Measurements from ENCODE around the gene SOSTDC1.
"Not testable (repeated sequence)": the region's sequence is repeated elsewhere in the genome, so short reads cannot be mapped to it uniquely, and the experiment has no call there.

SOSTDC1 gene

DNA sequence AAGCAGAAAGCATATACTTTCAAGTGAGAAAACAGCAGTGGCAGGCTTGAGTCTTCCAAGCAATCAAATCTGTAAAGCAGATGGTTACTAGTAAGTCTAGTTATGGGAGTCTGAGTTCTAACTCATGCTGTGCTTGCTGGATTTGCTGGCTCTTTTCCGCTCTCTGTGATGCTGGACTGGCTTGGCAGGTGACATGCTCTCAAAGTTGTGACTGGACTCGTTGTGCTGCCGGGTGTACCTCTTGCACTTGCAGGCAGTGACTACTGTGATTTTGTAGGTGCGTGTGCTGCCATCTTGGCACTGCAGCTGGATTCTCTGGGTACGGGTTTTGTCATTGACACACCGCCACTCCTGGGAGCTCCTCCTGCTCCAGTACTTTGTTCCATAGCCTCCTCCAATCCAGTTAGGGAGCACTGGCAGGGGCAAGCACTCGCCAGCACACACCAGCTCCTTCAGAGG, 3.1 kb downstream of the SOSTDC1 start:
- H3K4me3 ChIP-seq = no peak overlapping the region
- H3K4me1 ChIP-seq = peaks cover 0 to 8% (median 3%) of the 10 kb centered on the region in 4 donors
- no peak overlapping the region for H3K27ac ChIP-seq
- H3K27me3 ChIP-seq = no peaks in the 10 kb centered on the region
- TF ChIP-seq CTCF (IDR thresholded peaks at IDR 0.05) = no peak
- no peaks in the 10 kb centered on the region for H3K9me3 ChIP-seq
- DNase-seq = no peak
- no peaks in the 10 kb centered on the region for H3K36me3 ChIP-seq
- intact Hi-C loops (cut with DNase I; ENCODE audit: low total_unique reads) = no loop called here

DNA sequence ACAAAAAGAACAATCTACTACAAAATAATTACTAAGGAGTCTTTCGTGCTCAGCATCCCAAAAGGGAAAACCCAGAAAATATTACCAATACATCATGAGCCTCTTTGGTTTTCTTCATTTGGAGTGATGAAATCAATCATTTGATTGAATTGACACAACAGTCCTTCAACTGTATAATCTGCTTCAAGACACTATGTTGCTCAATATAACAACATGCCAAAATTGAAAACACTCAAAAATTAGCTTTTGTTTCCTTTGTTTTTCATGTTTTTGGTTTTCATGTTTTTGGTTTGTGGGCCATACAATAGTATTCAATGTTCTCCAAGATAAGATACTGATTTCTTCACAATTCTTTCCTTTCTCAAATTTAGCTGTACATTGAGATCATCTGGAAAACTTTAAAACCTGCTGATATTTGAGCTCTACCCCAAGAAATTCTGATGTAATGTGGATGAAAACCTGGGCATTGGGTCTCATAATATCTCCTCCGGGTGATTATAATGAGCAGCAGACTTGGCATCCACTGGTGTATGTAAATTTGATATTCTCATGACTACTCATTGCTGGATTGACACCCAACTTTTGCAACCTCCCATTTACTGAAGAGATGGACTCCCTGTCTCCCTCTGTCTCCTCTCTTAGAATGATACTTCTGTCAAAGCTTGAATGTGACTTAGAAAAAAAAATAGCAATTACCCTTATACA, 4.6 kb downstream of the SOSTDC1 start:
- intact Hi-C loops (cut with DNase I; ENCODE audit: low total_unique reads) = no loop called here
- no peak for TF ChIP-seq CTCF (IDR thresholded peaks at IDR 0.05)
- Histone ChIP-seq H3K36me3 (no peaks in the 10 kb centered on the region), H3K4me3 (no peak overlapping the region), H3K27me3 (no peaks in the 10 kb centered on the region), H3K9me3 (no peaks in the 10 kb centered on the region), H3K4me1 (peaks cover 0 to 3% (median under 1%) of the 10 kb centered on the region in 4 donors), H3K27ac (no peak overlapping the region)
- DNase-seq = no peak

DNA sequence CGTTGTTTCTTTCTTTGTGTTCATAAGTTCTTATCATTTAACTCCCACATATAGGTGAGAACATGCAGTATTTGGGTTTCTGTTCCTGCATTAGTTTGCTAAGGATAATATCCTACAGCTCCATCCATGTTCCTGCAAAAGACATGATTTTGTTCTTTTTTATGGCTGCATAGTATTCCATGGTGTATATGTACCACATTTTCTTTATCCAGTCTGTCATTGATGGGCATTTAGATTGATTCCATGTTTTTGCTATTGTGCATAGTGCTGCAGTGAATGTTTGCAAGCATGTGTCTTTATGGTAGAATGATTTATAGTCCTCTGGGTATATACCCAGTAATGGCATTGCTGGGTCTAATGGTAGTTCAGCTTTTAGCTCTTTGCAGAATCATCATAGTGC, 9.2 kb downstream of the SOSTDC1 start:
- H3K9me3 ChIP-seq; intact Hi-C loops (cut with DNase I; ENCODE audit: low total_unique reads); H3K27ac ChIP-seq; H3K36me3 ChIP-seq; H3K4me1 ChIP-seq; DNase-seq; H3K27me3 ChIP-seq; H3K4me3 ChIP-seq: not testable (repeated sequence)

GRCh38 chr7:16455591-16455990, 9.9 kb downstream of the SOSTDC1 start:
- no peak for TF ChIP-seq CTCF (IDR thresholded peaks at IDR 0.05)

DNA sequence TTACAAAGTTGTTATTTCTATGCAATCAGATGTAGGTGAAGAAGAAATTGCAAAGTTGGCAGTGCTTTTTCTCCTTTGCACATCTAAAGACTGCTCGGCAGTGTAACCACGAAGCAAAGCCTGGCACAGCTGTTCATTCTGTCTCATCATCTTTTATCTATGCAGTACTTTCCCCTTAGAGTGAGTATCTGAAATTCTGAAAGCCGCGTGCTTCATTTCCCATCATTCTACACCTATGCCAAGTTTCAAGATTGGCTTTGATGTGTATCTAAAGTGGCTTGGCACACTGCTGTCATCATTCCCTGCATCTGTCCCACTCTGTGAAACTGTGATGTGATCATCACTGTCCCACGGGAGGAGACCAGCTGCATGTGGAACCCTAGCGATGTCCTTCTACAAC, 15.2 kb downstream of the SOSTDC1 start:
- Histone ChIP-seq H3K4me3 (no peak overlapping the region), H3K9me3 (no peaks in the 10 kb centered on the region), H3K36me3 (no peaks in the 10 kb centered on the region), H3K27me3 (no peaks in the 10 kb centered on the region), H3K27ac (no peak overlapping the region), H3K4me1 (no peaks in the 10 kb centered on the region)
- intact Hi-C loops (cut with DNase I; ENCODE audit: low total_unique reads) = no loop called here
- TF ChIP-seq CTCF (IDR thresholded peaks at IDR 0.05) = no peak
- DNase-seq = no peak

More at GRCh38 chr7:16455591-16455990, 9.9 kb downstream of the SOSTDC1 start:
- no peak overlapping the region for H3K4me3 ChIP-seq
- no peak overlapping the region for H3K27ac ChIP-seq
- no peak for DNase-seq
- H3K9me3 ChIP-seq = no peaks in the 10 kb centered on the region
- H3K4me1 ChIP-seq = no peaks in the 10 kb centered on the region
- H3K36me3 ChIP-seq = no peaks in the 10 kb centered on the region
- H3K27me3 ChIP-seq = no peaks in the 10 kb centered on the region
- intact Hi-C loops (cut with DNase I; ENCODE audit: low total_unique reads) = no loop called here

DNA sequence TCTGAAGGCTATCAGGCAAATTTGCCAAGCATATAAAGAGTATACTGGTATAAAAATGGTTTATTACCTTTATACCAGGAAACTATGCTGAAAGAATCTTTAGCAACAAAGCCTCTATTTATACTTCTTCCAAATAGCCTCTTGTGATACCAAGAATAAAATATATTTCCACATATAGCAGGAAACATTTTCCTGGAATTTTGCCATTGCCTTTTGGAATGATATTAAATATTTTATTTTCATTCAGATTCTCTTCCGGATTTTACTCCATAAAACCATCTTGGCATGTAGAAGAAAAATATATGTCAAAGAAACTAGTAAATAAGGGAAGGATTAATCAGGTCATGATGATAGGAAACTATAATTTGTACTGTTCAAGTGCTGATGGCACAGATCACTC, 17.7 kb downstream of the SOSTDC1 start:
- Histone ChIP-seq H3K4me1 (no peaks in the 10 kb centered on the region), H3K27me3 (no peaks in the 10 kb centered on the region), H3K27ac (no peak overlapping the region), H3K36me3 (no peaks in the 10 kb centered on the region), H3K4me3 (no peak overlapping the region), H3K9me3 (no peaks in the 10 kb centered on the region)
- no peak for DNase-seq
- no peak for TF ChIP-seq CTCF (IDR thresholded peaks at IDR 0.05)
- intact Hi-C loops (cut with DNase I; ENCODE audit: low total_unique reads) = no loop called here
